Type B pancreatic cell (in vitro differentiated cells): Measurements from ENCODE around the gene PLD1. TPM values are rescaled to one million over a fixed set of nuclear protein-coding genes. Genes with fewer than 3 reads are reported as not detected.

Source experiments
- DNase-seq: peaks from one replicate; pipeline ENCODE4 v3.0.0; 2021; ENCODE audit warnings: mixed read lengths; ENCODE audit not compliant: unreplicated experiment; ENCODE audit errors: extremely low spot score
- H3K27ac Mint-ChIP-seq: 2 replicates; pipeline ENCODE4 v1.8.0; 2021; ENCODE audit warnings: mild to moderate bottlenecking, mixed read lengths
- H3K27me3 Mint-ChIP-seq: 2 replicates; pipeline ENCODE4 v1.8.0; 2021; ENCODE audit warnings: mixed read lengths
- H3K36me3 Mint-ChIP-seq: 2 replicates; pipeline ENCODE4 v1.8.0; 2021; ENCODE audit warnings: mixed read lengths
- H3K4me1 Mint-ChIP-seq: one replicate; pipeline ENCODE4 v1.8.0; 2021; ENCODE audit warnings: mixed read lengths; ENCODE audit not compliant: unreplicated experiment
- H3K4me3 Mint-ChIP-seq: 2 replicates; pipeline ENCODE4 v1.8.0; 2021; ENCODE audit warnings: mild to moderate bottlenecking, mixed read lengths
- H3K9me3 Mint-ChIP-seq: 2 replicates; pipeline ENCODE4 v1.8.0; 2021; ENCODE audit warnings: mixed read lengths
- CTCF ChIP-seq: fragments of 200-600 bp; sonication (generic); conservative IDR thresholded peaks from 2 replicates; pipeline ENCODE4 v1.5.0; 2021; ENCODE audit warnings: antibody characterized with exemption, mild to moderate bottlenecking
- total RNA-seq: library from RNA; stranded (reverse); gene quantifications from 2 replicates; pipeline ENCODE4 v1.2.1, GENCODE V29; 2021; ENCODE audit warnings: low replicate concordance

The PLD1 gene
- total RNA-seq, 1 donor from 2014 or later: 33.3 TPM

GRCh38 chr3:171649911-171650592 is 160.2 kb downstream of the PLD1 start:
- Mint-ChIP-seq H3K4me1 (peaks cover 17% of the 10 kb centered on the region), H3K27ac (no peak overlapping the region), H3K27me3 (no peaks in the 10 kb centered on the region), H3K9me3 (peaks cover 8% of the 10 kb centered on the region), H3K36me3 (peaks cover 12% of the 10 kb centered on the region), H3K4me3 (no peak overlapping the region)
- no peak for TF ChIP-seq CTCF
- no peak for DNase-seq

- no peaks in the 10 kb centered on the region for H3K9me3 Mint-ChIP-seq
- H3K27me3 Mint-ChIP-seq: no peaks in the 10 kb centered on the region
- no peak overlapping the region for H3K27ac Mint-ChIP-seq
- peaks cover 9% of the 10 kb centered on the region for H3K4me1 Mint-ChIP-seq
- H3K36me3 Mint-ChIP-seq: peaks cover 8% of the 10 kb centered on the region
- DNase-seq: no peak
- no peak for TF ChIP-seq CTCF
- no peak overlapping the region for H3K4me3 Mint-ChIP-seq
These were observed 161.0 kb downstream of the PLD1 start for GRCh38 chr3:171649267-171649666.

GRCh38 chr3:171648069-171648468 is 162.2 kb downstream of the PLD1 start:
- TF ChIP-seq CTCF: no peak
- Mint-ChIP-seq H3K27me3 (no peaks in the 10 kb centered on the region), H3K36me3 (peaks cover 8% of the 10 kb centered on the region), H3K4me1 (peaks cover 5% of the 10 kb centered on the region), H3K9me3 (no peaks in the 10 kb centered on the region), H3K4me3 (no peak overlapping the region), H3K27ac (no peak overlapping the region)
- DNase-seq: no peak

GRCh38 chr3:171646357-171647133 is 163.7 kb downstream of the PLD1 start:
- Mint-ChIP-seq H3K36me3 (peaks cover 10% of the 10 kb centered on the region), H3K9me3 (no peaks in the 10 kb centered on the region), H3K27ac (peak overlapping the region; percentile 9), H3K4me3 (no peak overlapping the region), H3K27me3 (no peaks in the 10 kb centered on the region), H3K4me1 (peaks cover 5% of the 10 kb centered on the region)
- peak; percentile 75 for TF ChIP-seq CTCF
- no peak for DNase-seq

GRCh38 chr3:171644681-171645080 is 165.6 kb downstream of the PLD1 start:
- peaks cover 5% of the 10 kb centered on the region for H3K36me3 Mint-ChIP-seq
- no peak for DNase-seq
- no peaks in the 10 kb centered on the region for H3K9me3 Mint-ChIP-seq
- no peak overlapping the region for H3K4me3 Mint-ChIP-seq
- TF ChIP-seq CTCF: no peak
- peaks cover 5% of the 10 kb centered on the region for H3K4me1 Mint-ChIP-seq
- H3K27me3 Mint-ChIP-seq: no peaks in the 10 kb centered on the region
- H3K27ac Mint-ChIP-seq: no peak overlapping the region
